NOMO-1 (cell line): Measurements from ENCODE around the gene BCL11A.

Experiments
- DNase-seq, 2 experiments: peaks; one replicate each; lab custom pipeline; 2025; ENCODE audit not compliant: unreplicated experiment in 2 of 2; lab: John Stamatoyannopoulos, UW

The BCL11A gene

GRCh38 chr2:60548311-60548710, 5.1 kb downstream of the BCL11A start:
- DNase-seq = no peak

- no peak for DNase-seq
Observed at GRCh38 chr2:60547841-60548240, 5.6 kb downstream of the BCL11A start.

- no peak for DNase-seq
Observed at GRCh38 chr2:60546756-60547420, 6.6 kb downstream of the BCL11A start.

- DNase-seq = no peak
Observed at GRCh38 chr2:60544954-60545560, 8.4 kb downstream of the BCL11A start.

GRCh38 chr2:60544062-60544461, 9.4 kb downstream of the BCL11A start:
- peak; percentile 18 to 80 for DNase-seq

- no peak for DNase-seq
Observed at GRCh38 chr2:60541056-60541651, 12.3 kb downstream of the BCL11A start.

GRCh38 chr2:60540074-60540473, 13.4 kb downstream of the BCL11A start:
- peak; percentile 49 to 65 for DNase-seq

- DNase-seq = no peak
Observed at GRCh38 chr2:60539140-60539539, 14.3 kb downstream of the BCL11A start.

GRCh38 chr2:60538101-60538500, 15.4 kb downstream of the BCL11A start:
- DNase-seq = no peak

GRCh38 chr2:60536746-60537145, 16.7 kb downstream of the BCL11A start:
- no peak for DNase-seq

GRCh38 chr2:60535685-60536312, 17.7 kb downstream of the BCL11A start:
- DNase-seq = no peak

GRCh38 chr2:60534892-60535684, 18.4 kb downstream of the BCL11A start:
- DNase-seq = no peak

GRCh38 chr2:60534052-60534685, 19.3 kb downstream of the BCL11A start:
- DNase-seq = peak; percentile 63 to 77

GRCh38 chr2:60533101-60534051, 20.1 kb downstream of the BCL11A start:
- no peak for DNase-seq

- no peak for DNase-seq
Observed at GRCh38 chr2:60532421-60532820, 21.0 kb downstream of the BCL11A start.

GRCh38 chr2:60531701-60532133, 21.7 kb downstream of the BCL11A start:
- no peak for DNase-seq

GRCh38 chr2:60530660-60531281, 22.7 kb downstream of the BCL11A start:
- DNase-seq = peak; percentile 48 to 60

GRCh38 chr2:60529785-60530627, 23.4 kb downstream of the BCL11A start:
- DNase-seq = no peak
